Embryonic facial prominence (tissue), 1 donor: ENCODE results near the gene HOXC12.

Source experiments
- DNase-seq: peaks from one replicate; pipeline ENCODE4 v3.0.0-alpha.2; 2016; ENCODE audit errors: extremely low spot score

The HOXC12 gene

GRCh38 chr12:53996240-53997203, 41.8 kb downstream of the HOXC12 start:
- no peak for DNase-seq

GRCh38 chr12:53997204-53998109, 42.8 kb downstream of the HOXC12 start:
- no peak for DNase-seq

GRCh38 chr12:53998110-53998899, 43.6 kb downstream of the HOXC12 start:
- no peak for DNase-seq

- DNase-seq: no peak
These were observed 44.2 kb downstream of the HOXC12 start for GRCh38 chr12:53998900-53999236.

- no peak for DNase-seq
These were observed 44.9 kb downstream of the HOXC12 start for GRCh38 chr12:53999559-54000115.

- no peak for DNase-seq
These were observed 45.7 kb downstream of the HOXC12 start, which contains the start of gene HOXC9 for GRCh38 chr12:54000116-54001114. Gene HOXC9, plus strand, starts transcription at chr12:54000161. Its CDS starts 28 bp downstream, at chr12:54000189.

GRCh38 chr12:54001283-54002187, 46.8 kb downstream of the HOXC12 start:
- DNase-seq: no peak

GRCh38 chr12:54002278-54002914, 47.7 kb downstream of the HOXC12 start:
- DNase-seq: no peak

GRCh38 chr12:54002915-54003389, 48.2 kb downstream of the HOXC12 start:
- no peak for DNase-seq

GRCh38 chr12:54003625-54004024, 48.9 kb downstream of the HOXC12 start:
- DNase-seq: no peak

GRCh38 chr12:54004063-54004840, 49.5 kb downstream of the HOXC12 start:
- no peak for DNase-seq

- no peak for DNase-seq
These were observed 50.3 kb downstream of the HOXC12 start for GRCh38 chr12:54004841-54005530.

- DNase-seq: no peak
These were observed 50.8 kb downstream of the HOXC12 start for GRCh38 chr12:54005531-54005852.

- DNase-seq: peak; percentile 29
These were observed 51.3 kb downstream of the HOXC12 start for GRCh38 chr12:54005853-54006558.

- no peak for DNase-seq
These were observed 52.0 kb downstream of the HOXC12 start for GRCh38 chr12:54006559-54007220.
